Spleen (tissue), 13 donors: Measurements from ENCODE around the gene ALMS1. TPM values are rescaled to one million over a fixed set of nuclear protein-coding genes. Genes with fewer than 3 reads are reported as not detected.

Source experiments
- DNase-seq: peaks from one replicate; pipeline ENCODE4 v3.0.0-alpha.2; 2020
- H3K27ac ChIP-seq, 8 donors: fragments of 200-600 bp; sonication (generic) in 7 of 8; 1 replicate in 4 of 8; 2 replicates in 4 of 8; pipeline versions ENCODE4 v1.5.0 to v1.8.0; 2016 to 2021; ENCODE audit warnings: inconsistent platforms in 4 of 8, mild to moderate bottlenecking in 4 of 8, moderate library complexity in 1 of 8
- H3K27me3 ChIP-seq, 7 donors: fragments of 200-600 bp; sonication (generic) in 6 of 7; replicated peaks in 1 of 7; 1 replicate in 4 of 7; 2 replicates in 3 of 7; pipeline versions ENCODE4 v1.5.0 to v1.8.0; 2016 to 2021; ENCODE audit warnings: inconsistent platforms in 3 of 7, mild to moderate bottlenecking in 1 of 7
- H3K36me3 ChIP-seq, 6 donors: fragments of 200-600 bp; sonication (generic) in 5 of 6; 1 replicate in 4 of 6; 2 replicates in 2 of 6; pipeline versions ENCODE4 v1.5.0 to v1.8.0; 2016 to 2021; ENCODE audit warnings: inconsistent platforms in 2 of 6
- H3K4me1 ChIP-seq, 6 donors: fragments of 200-600 bp; sonication (generic) in 5 of 6; 1 replicate in 3 of 6; 2 replicates in 3 of 6; pipeline versions ENCODE4 v1.5.0 to v1.8.0; 2016 to 2021; ENCODE audit warnings: inconsistent platforms in 3 of 6
- H3K4me3 ChIP-seq, 8 donors: fragments of 200-600 bp; sonication (generic) in 7 of 8; 1 replicate in 4 of 8; 2 replicates in 4 of 8; pipeline versions ENCODE4 v1.5.0 to v1.8.0; 2016 to 2021; ENCODE audit warnings: inconsistent platforms in 4 of 8, mild to moderate bottlenecking in 4 of 8, moderate library complexity in 2 of 8
- H3K9me3 ChIP-seq, 8 donors: fragments of 200-600 bp; sonication (generic) in 7 of 8; 1 replicate in 4 of 8; 2 replicates in 4 of 8; pipeline versions ENCODE4 v1.5.0 to v1.8.0; 2016 to 2021; ENCODE audit warnings: inconsistent platforms in 4 of 8
- POLR2A ChIP-seq, 3 donors: fragments of 450-650 bp; IDR thresholded peaks; one replicate each; pipeline ENCODE4 v1.5.1; 2017; ENCODE audit warnings: antibody characterized with exemption in 3 of 3, mild to moderate bottlenecking in 1 of 3
- POLR2AphosphoS5 ChIP-seq, 3 donors: sonication (generic); formaldehyde crosslinking; IDR thresholded peaks; one replicate each; pipeline ENCODE4 v1.5.1; 2017; ENCODE audit warnings: antibody characterized with exemption in 3 of 3
- WGBS, 5 donors: extraction: QIAGEN DNeasy Blood & Tissue Kit in 3 of 5; methylation state at CpG; one replicate each; pipeline versions ENCODE4 v1.1.5 to v1.1.7; 2013 to 2018; 5-methylcytosine and 5-hydroxymethylcytosine counted together
- intact Hi-C: fragments of 100-400 bp; cut with DNase I; formaldehyde crosslinking; loops from one replicate; pipeline ENCODE4 v1.15.0; 2023; ENCODE audit warnings: low total_unique reads
- long read RNA-seq, 2 donors: transcript quantifications; one replicate each; lab custom pipeline, GENCODE V29; 2026
- polyA plus RNA-seq, 3 donors: library from polyadenylated mRNA; stranded (reverse); fragments of 200-250 nt; gene quantifications; one replicate each; pipeline ENCODE4 v1.2.1, GENCODE V29; 2013
- total RNA-seq, 7 donors: library from RNA; depleted of rRNA in 3 of 7; stranded (reverse); fragments of >200 nt in 3 of 7; fragmentation: NEBNext Ultra II Directional in 4 of 7; extraction: Animal tissue kit (Norgen Biotek cat#: 25700) in 4 of 7; gene quantifications; one replicate each; pipeline versions ENCODE4 v1.1.0 to v1.2.1, GENCODE V29; 2016 to 2021
- TF ChIP-seq, protein P1 (sequence below), 11 experiments: fragments of 200-600 bp in 7 of 11; fragments of 450-650 bp in 4 of 11; sonication (generic) in 4 of 11; IDR thresholded peaks in 8 of 11; conservative IDR thresholded peaks in 3 of 11; 1 replicate in 7 of 11; 2 replicates in 4 of 11; pipeline versions ENCODE4 v1.4.0 to v1.8.0; 2016 to 2021; ENCODE audit warnings: antibody characterized with exemption in 11 of 11, inconsistent platforms in 4 of 11, mild to moderate bottlenecking in 1 of 11
- donor health status: healthy with polysubstance abuse.
- donor health status: DM: no; HTN: no; CAD: no; lungs with moderate emphysema.
- donor health status: DM: no; HTN: no; CAD: no.
- donor health status: Bipolar disorder and iron deficiency.
- donor health status: healthy.
- donor health status: DM: no; HTN: no; CAD: no.
- donor health status: DM: yes; HTN: yes; CAD: no.

Gene ALMS1
- total RNA-seq, result 10 to 100 TPM; 12.8 to 34.2 (median 21.4) TPM
- 1 to 10 TPM; 3.8 to 4.6 (median 4.4) TPM for polyA plus RNA-seq
- long read RNA-seq, donor 1, partial matches to known transcripts, result 6 of 6 reads
- long read RNA-seq, donor 1, other reads (novel, unspliced or antisense), result 0 of 6 reads
- long read RNA-seq, donor 2, result 0 reads

DNA sequence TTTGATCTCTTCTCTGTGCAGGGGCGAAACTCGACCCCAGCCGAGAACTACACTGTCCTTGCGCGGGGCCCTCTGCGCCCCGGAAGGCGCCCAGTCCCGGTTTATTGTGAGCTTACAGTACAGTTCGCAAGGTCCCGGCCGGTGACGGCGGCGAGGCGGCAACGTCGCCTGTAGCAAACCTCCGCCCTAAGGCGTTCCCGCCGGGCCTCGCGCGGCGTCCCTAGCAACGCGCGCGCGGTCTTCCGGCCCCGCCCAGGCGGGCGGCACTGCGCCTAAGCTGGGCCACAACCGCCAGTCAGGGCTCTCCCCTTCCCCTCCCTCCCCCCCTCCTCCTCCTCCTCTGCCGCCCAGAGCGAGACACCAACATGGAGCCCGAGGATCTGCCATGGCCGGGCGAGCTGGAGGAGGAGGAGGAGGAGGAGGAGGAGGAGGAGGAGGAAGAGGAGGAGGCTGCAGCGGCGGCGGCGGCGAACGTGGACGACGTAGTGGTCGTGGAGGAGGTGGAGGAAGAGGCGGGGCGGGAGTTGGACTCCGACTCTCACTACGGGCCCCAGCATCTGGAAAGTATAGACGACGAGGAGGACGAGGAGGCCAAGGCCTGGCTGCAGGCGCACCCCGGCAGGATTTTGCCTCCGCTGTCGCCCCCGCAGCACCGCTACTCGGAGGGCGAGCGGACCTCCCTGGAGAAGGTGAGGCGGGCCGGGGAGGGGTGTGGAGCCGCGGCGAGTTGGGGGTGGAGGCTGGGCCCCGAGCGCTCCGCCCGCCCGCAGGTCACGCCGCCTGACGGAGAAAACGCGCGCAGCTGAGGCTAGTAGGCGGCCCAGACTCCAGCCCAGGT is at the start of gene ALMS1:
Gene ALMS1 (plus strand): TSS at position 333 of the 838 bp plus-strand sequence. CDS start 33 bp downstream, at position 366.
- TF ChIP-seq POLR2AphosphoS5 (IDR thresholded peaks at IDR 0.05), result peak; percentile 63 to 84 (median 81)
- TF ChIP-seq, protein P1, sequence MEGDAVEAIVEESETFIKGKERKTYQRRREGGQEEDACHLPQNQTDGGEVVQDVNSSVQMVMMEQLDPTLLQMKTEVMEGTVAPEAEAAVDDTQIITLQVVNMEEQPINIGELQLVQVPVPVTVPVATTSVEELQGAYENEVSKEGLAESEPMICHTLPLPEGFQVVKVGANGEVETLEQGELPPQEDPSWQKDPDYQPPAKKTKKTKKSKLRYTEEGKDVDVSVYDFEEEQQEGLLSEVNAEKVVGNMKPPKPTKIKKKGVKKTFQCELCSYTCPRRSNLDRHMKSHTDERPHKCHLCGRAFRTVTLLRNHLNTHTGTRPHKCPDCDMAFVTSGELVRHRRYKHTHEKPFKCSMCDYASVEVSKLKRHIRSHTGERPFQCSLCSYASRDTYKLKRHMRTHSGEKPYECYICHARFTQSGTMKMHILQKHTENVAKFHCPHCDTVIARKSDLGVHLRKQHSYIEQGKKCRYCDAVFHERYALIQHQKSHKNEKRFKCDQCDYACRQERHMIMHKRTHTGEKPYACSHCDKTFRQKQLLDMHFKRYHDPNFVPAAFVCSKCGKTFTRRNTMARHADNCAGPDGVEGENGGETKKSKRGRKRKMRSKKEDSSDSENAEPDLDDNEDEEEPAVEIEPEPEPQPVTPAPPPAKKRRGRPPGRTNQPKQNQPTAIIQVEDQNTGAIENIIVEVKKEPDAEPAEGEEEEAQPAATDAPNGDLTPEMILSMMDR (IDR thresholded peaks at IDR 0.05 in 8 of 11, conservative IDR thresholded peaks at IDR 0.05 in 3 of 11), result peak in 6 of 11 experiments; percentile 24 to 48 (median 35)
- no peak for TF ChIP-seq POLR2A (IDR thresholded peaks at IDR 0.05)
- H3K36me3 ChIP-seq, result no peaks in the 10 kb centered on the region
- peaks cover 0 to 30% (median 17%) of the 10 kb centered on the region in 6 donors for H3K4me1 ChIP-seq
- WGBS, 5 donors, result 0 to 1% (median 0%) methylated on average over 56 to 84 of the region's 84 CpGs
- peak within 1 kb of the TSS; percentile 66 to 90 (median 83) for H3K4me3 ChIP-seq
- H3K27ac ChIP-seq, result peak within 1 kb of the TSS; percentile 76 to 97 (median 90)
- no peaks in the 10 kb centered on the region for H3K9me3 ChIP-seq
- intact Hi-C loops, result loop anchor here (10.0 kb wide), 1 partner anchor 101 kb away; the partner anchor contains the start of gene FBXO41
- peaks cover 0 to 4% (median 0%) of the 10 kb centered on the region in 7 donors for H3K27me3 ChIP-seq
- DNase-seq, result peak; percentile 98

- Histone ChIP-seq H3K27me3 (no peaks in the 10 kb centered on the region), H3K4me3 (no peak overlapping the region), H3K36me3 (no peaks in the 10 kb centered on the region), H3K9me3 (peaks cover 0 to 22% (median 16%) of the 10 kb centered on the region in 8 donors), H3K4me1 (peaks cover 0 to 3% (median 0%) of the 10 kb centered on the region in 6 donors), H3K27ac (no peak overlapping the region)
- intact Hi-C loops, result no loop called here
- no peak for DNase-seq
- 15 to 29% (median 18%) methylated on average over 3 of the region's 3 CpGs for WGBS, 5 donors
- TF ChIP-seq POLR2A (IDR thresholded peaks at IDR 0.05), result no peak
- TF ChIP-seq, protein P1 (IDR thresholded peaks at IDR 0.05 in 8 of 11, conservative IDR thresholded peaks at IDR 0.05 in 3 of 11), result no peak
- TF ChIP-seq POLR2AphosphoS5 (IDR thresholded peaks at IDR 0.05), result no peak
Measured at GRCh38 chr2:73337828-73338227, 47.8 kb upstream of the ALMS1 start.

GRCh38 chr2:73339201-73339600 is 46.4 kb upstream of the ALMS1 start:
- Histone ChIP-seq H3K4me3 (no peak overlapping the region), H3K4me1 (peaks cover 0 to 3% (median 0%) of the 10 kb centered on the region in 6 donors), H3K9me3 (peaks cover 0 to 17% (median 14%) of the 10 kb centered on the region in 8 donors), H3K36me3 (no peaks in the 10 kb centered on the region), H3K27me3 (no peaks in the 10 kb centered on the region), H3K27ac (no peak overlapping the region)
- WGBS, 5 donors, result 61 to 82% (median 74%) methylated on average over 3 of the region's 3 CpGs
- TF ChIP-seq, protein P1 (IDR thresholded peaks at IDR 0.05 in 8 of 11, conservative IDR thresholded peaks at IDR 0.05 in 3 of 11), result no peak
- no peak for TF ChIP-seq POLR2AphosphoS5 (IDR thresholded peaks at IDR 0.05)
- TF ChIP-seq POLR2A (IDR thresholded peaks at IDR 0.05), result no peak
- DNase-seq, result no peak
- intact Hi-C loops, result no loop called here

DNA sequence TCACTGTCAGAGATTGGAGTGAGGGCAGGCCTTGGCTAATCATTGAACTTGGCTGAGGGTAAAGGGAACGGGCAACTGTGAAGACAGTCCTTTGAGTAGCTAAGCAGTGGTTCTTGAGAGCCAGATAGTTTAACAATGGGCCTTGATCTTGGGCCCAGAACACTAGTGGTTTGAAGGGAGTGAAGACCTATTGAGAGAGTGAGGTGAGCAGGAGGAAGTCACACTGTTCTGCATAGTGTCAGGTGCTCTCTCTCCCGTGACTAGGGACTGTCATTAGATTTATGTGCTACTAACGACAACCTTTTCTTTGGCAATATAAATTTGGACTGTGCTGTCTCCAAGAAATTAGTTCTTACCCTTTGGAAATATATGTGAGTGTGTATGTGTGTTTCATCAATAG is 44.6 kb upstream of the ALMS1 start:
- Histone ChIP-seq H3K27ac (no peak overlapping the region), H3K9me3 (no peaks in the 10 kb centered on the region), H3K36me3 (no peaks in the 10 kb centered on the region), H3K27me3 (no peaks in the 10 kb centered on the region), H3K4me3 (no peak overlapping the region), H3K4me1 (peaks cover 0 to 3% (median 0%) of the 10 kb centered on the region in 6 donors)
- WGBS, 5 donors, result 60 to 78% (median 64%) methylated on average over 3 of the region's 3 CpGs
- intact Hi-C loops, result no loop called here
- no peak for DNase-seq
- TF ChIP-seq POLR2AphosphoS5 (IDR thresholded peaks at IDR 0.05) (no peak), POLR2A (IDR thresholded peaks at IDR 0.05) (no peak)
- TF ChIP-seq, protein P1 (IDR thresholded peaks at IDR 0.05 in 8 of 11, conservative IDR thresholded peaks at IDR 0.05 in 3 of 11), result no peak
